Subcutaneous adipose tissue (tissue), 4 donors: ENCODE results near the gene JTB. TPM values are rescaled to one million over a fixed set of nuclear protein-coding genes. Genes with fewer than 3 reads are reported as not detected.

Source experiments
- total RNA-seq, 4 donors: library from RNA; depleted of rRNA; stranded (reverse); fragments of >200 nt; gene quantifications; one replicate each; pipeline ENCODE4 v1.1.0, GENCODE V29; 2016
- TF ChIP-seq, protein P1 (sequence below): fragments of 450-650 bp; IDR thresholded peaks from one replicate; pipeline ENCODE4 v1.5.1; 2016; ENCODE audit warnings: low read depth, mild to moderate bottlenecking, control low read depth, antibody characterized with exemption, moderate library complexity

The JTB gene
- total RNA-seq, 4 donors from 2014 or later: 183 to 201 (median 198) TPM

DNA sequence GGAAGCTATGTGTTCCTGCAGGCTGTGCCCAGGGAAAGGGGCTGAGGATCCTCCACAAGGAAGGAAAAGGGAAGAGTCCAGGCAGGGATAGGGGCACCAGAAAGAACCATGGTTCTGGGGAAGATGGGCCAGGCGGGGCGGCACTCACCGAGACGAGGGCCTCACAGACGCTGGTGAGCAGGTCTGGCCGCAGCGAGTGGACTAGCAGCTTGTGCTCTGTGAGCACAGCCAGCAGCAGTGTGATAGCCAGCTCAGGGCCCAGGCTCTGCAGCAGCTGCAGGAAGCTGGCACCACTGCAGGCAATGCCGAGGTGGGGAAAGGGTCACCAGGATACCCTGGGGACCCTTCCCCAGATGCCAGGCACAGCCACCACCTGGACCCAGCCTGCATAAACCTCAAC, 36.7 kb downstream of the JTB start:
- TF ChIP-seq, protein P1, sequence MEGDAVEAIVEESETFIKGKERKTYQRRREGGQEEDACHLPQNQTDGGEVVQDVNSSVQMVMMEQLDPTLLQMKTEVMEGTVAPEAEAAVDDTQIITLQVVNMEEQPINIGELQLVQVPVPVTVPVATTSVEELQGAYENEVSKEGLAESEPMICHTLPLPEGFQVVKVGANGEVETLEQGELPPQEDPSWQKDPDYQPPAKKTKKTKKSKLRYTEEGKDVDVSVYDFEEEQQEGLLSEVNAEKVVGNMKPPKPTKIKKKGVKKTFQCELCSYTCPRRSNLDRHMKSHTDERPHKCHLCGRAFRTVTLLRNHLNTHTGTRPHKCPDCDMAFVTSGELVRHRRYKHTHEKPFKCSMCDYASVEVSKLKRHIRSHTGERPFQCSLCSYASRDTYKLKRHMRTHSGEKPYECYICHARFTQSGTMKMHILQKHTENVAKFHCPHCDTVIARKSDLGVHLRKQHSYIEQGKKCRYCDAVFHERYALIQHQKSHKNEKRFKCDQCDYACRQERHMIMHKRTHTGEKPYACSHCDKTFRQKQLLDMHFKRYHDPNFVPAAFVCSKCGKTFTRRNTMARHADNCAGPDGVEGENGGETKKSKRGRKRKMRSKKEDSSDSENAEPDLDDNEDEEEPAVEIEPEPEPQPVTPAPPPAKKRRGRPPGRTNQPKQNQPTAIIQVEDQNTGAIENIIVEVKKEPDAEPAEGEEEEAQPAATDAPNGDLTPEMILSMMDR: no peak

DNA sequence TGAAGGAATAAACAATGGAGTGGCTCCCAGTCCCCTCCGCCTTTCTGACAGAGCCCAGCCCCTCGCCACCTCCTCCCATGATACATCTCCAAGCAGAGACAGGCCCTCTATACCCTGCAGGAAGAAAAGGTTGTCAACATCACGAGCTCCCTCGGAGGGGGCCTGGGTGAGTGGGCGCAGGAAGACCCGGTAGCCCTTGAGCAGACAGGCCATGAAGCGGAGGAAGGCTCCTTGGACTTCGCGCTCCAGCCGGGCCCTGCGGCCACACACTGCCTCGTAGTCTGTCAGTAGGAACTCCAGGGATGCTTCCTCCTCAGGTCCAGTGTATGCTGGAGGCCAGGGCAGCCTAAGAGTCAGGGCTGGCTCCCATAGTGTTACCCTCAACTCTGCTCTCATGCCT, 38.0 kb downstream of the JTB start:
- TF ChIP-seq, protein P1: no peak

DNA sequence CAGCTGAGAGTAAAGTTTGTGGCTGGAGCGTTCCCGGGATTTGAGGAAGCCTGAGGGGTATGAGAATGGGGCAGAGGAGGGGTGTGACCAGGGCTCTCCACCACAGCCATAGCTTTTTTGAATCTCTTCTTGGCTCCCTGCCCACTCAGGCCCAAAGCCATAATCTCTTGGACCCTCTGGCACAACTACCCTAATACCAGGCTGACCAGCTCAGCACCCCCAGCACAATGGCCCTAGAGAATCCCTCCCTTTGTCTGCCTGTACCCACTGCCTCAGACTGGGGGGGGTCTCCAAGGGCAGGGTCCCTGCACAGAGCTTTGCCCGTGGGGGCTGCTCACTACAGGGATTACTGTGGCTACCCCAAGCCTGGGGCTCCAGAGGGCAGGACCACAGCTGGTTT, 38.5 kb downstream of the JTB start:
- TF ChIP-seq, protein P1: no peak

DNA sequence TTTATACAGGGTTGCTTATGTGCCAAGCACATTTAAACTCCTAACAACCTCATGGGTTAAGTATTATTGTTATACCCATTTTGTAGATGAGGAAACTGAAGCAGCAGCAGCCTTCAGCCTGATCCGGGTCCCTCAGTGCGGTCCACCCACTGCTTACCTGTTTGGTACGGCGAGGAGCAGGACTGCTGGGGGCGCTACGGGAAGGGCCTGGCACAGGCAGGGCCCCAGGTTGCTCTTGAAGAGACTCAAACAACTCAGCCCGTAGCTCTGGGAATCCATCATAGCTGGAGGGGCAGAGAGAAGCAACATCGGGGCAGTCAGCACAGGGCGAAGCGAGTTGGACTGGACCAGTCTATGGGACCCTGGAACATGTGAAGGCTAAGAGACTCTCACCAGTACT, 40.1 kb downstream of the JTB start:
- TF ChIP-seq, protein P1: no peak

DNA sequence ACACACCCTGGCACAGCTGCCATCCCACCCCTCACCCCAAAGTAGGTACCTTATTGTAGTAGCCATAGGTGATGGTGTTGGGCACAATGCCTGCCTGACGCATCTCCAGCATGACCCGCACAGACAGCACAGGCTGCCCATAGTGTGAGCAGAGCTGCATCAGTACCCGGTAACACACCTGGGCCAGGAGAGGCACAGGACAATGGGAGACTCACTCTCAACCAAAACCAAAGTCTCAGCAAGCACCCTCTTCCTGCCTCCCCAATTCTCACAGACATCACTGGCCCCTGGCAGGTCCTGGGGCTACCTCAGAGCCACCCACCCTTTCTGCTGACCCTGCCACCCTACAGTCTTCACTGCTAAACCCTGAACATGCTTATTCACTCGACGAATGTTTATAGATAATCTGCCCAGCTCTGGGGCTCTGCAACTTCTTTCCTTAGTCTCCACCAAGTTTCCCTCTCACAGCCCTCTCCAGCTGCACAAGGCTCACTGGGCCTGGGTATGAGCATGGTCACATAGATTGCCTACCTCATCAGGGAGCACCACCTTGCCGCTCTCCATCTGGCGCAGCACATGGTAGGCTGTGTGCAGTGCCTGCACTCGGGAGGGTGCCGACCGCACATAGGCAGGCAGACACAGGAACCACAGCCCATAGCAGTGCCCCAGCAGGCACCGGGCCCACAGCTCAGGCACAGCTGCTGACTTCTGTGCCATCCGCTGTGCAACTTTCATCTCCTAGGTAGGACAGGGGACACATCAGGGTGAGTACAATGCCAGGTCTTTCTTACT, 41.3 kb downstream of the JTB start:
- TF ChIP-seq, protein P1: no peak

DNA sequence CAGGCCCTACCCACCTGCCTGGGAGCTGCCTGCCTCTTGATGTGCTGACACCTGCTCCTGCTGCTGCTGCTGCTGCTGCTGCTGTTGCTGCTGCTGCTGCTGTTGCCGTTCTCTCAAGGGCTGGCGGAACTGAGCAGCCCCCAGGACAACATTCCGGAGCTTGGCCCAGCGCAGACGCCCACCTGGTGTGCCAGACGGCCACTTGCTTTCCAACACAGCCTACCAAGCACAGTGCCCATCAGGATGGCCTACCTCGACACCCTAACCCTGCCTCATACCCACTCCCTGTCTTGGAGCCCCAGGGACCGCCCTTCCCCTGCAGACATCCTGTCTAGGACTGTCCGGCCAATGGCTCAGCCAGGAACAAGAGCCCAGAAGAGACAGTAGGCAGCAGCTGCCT, 42.7 kb downstream of the JTB start:
- TF ChIP-seq, protein P1: no peak

DNA sequence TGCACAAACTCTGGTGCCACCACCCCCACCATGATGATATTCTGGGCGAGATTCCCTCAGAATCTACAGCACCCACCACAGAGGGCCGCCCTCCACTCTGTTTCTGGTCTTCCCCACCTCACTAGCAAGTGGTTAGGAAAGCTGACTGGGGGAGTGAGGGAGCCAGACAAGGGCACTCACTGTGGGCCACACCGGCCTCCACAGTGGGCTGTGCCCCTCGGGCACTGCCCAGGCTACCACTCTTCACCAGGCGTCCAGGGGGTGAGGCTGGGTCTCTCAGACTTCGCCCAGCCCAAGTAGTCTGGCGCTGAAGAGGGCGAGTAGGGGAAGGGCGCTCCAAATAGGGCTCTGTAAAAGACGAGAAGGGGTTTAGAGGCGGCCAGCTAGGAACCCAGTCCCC, 43.5 kb downstream of the JTB start:
- TF ChIP-seq, protein P1: no peak
